NT2/D1 (cell line): ENCODE results near the gene RDM1.

Source experiments
- SUZ12 ChIP-seq: IDR thresholded peaks from 2 replicates; pipeline ENCODE4 v1.6.1; 2011; ENCODE audit not compliant: insufficient read length, insufficient read depth; ENCODE audit errors: extremely low read depth
- YY1 ChIP-seq: IDR thresholded peaks from 2 replicates; pipeline ENCODE4 v1.6.1; 2011; ENCODE audit not compliant: insufficient read length, insufficient read depth

GRCh38 chr17:35965272-35965671 lies 34.7 kb upstream of the RDM1 start:
- TF ChIP-seq SUZ12 (no peak), YY1 (no peak)
